Activated T-helper 1 cell treated with anti-CD3 and anti-CD28 coated beads, Interleukin-12 subunit alpha, Interleukin-12 subunit beta, Interleukin-2, Interleukin-4 antibody, amounts not matched to agents 30 ng/mL and 10 ng/mL and 1 ng/mL, durations not matched to agents 14 hours and 24 hours and 36 hours (primary cell): ENCODE measurements around the gene RPE. TPM values are rescaled to one million over a fixed set of nuclear protein-coding genes. Genes with fewer than 3 reads are reported as not detected.

ENCODE experiments used
- DNase-seq: peaks from one replicate; pipeline ENCODE4 v3.0.0; 2021; ENCODE audit warnings: low spot score
- H3K27ac Mint-ChIP-seq: one replicate; pipeline ENCODE4 v1.8.0; 2021; ENCODE audit warnings: mild to moderate bottlenecking, mixed read lengths
- H3K27me3 Mint-ChIP-seq: one replicate; pipeline ENCODE4 v1.8.0; 2022; ENCODE audit warnings: mild to moderate bottlenecking, moderate library complexity, mixed read lengths; ENCODE audit not compliant: insufficient read depth
- H3K36me3 Mint-ChIP-seq: one replicate; pipeline ENCODE4 v1.8.0; 2021; ENCODE audit warnings: low read depth, mixed read lengths
- H3K4me1 Mint-ChIP-seq: one replicate; pipeline ENCODE4 v1.8.0; 2021; ENCODE audit warnings: low read depth, mixed read lengths
- H3K4me3 Mint-ChIP-seq: one replicate; pipeline ENCODE4 v1.8.0; 2021; ENCODE audit warnings: mild to moderate bottlenecking, moderate library complexity, mixed read lengths
- H3K9me3 Mint-ChIP-seq: one replicate; pipeline ENCODE4 v1.8.0; 2021; ENCODE audit warnings: mixed read lengths
- intact Hi-C: fragments of 100-400 bp; cut with micrococcal nuclease; formaldehyde crosslinking; loops from one replicate; pipeline ENCODE4 v1.15.1; 2024
- total RNA-seq: library from RNA; stranded (reverse); gene quantifications from 2 replicates; pipeline ENCODE4 v1.2.3, GENCODE V29; 2022

Gene RPE
- total RNA-seq, 1 donor from 2014 or later, result 56.8 TPM

- no peak overlapping the region for H3K4me3 Mint-ChIP-seq
- H3K4me1 Mint-ChIP-seq, result peaks cover 32% of the 10 kb centered on the region
- peaks cover 41% of the 10 kb centered on the region for H3K36me3 Mint-ChIP-seq
- intact Hi-C loops, result no loop called here
- H3K27ac Mint-ChIP-seq, result no peak overlapping the region
- no peaks in the 10 kb centered on the region for H3K27me3 Mint-ChIP-seq
- no peak for DNase-seq
- H3K9me3 Mint-ChIP-seq, result no peaks in the 10 kb centered on the region
Observed at GRCh38 chr2:210009896-210010295, 7.5 kb downstream of the RPE start.

- H3K36me3 Mint-ChIP-seq, result peaks cover 40% of the 10 kb centered on the region
- no peak for DNase-seq
- intact Hi-C loops, result no loop called here
- no peak overlapping the region for H3K27ac Mint-ChIP-seq
- no peaks in the 10 kb centered on the region for H3K27me3 Mint-ChIP-seq
- no peak overlapping the region for H3K4me3 Mint-ChIP-seq
- no peaks in the 10 kb centered on the region for H3K9me3 Mint-ChIP-seq
- H3K4me1 Mint-ChIP-seq, result no peaks in the 10 kb centered on the region
Observed at GRCh38 chr2:210020138-210020537, 17.7 kb downstream of the RPE start.

DNA sequence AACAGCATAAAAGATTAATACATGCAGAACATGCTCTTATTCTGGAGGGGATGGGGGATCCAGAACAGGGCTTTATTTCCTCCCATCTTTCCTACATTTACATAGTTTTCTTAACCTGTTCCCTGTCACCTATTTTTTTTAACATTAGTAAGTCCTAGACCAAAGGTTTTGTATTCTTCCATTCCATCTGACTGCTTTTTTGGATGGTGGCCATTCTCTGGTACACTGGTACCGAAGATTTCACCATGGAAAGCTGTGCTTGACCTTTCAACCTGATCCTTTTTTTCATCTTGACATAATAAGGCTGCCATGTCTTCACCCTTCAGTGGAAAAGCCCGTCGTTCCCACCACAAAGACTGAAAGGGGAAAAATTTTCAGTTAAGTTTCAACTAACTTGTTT is 20.4 kb downstream of the RPE start:
- intact Hi-C loops, result loop anchor here (1.0 kb wide), 1 partner anchor 7 kb away; no protein-coding TSS in a partner anchor
- no peaks in the 10 kb centered on the region for H3K4me1 Mint-ChIP-seq
- H3K27ac Mint-ChIP-seq, result no peak overlapping the region
- H3K4me3 Mint-ChIP-seq, result no peak overlapping the region
- no peaks in the 10 kb centered on the region for H3K27me3 Mint-ChIP-seq
- no peaks in the 10 kb centered on the region for H3K9me3 Mint-ChIP-seq
- H3K36me3 Mint-ChIP-seq, result peaks cover 22% of the 10 kb centered on the region
- no peak for DNase-seq

DNA sequence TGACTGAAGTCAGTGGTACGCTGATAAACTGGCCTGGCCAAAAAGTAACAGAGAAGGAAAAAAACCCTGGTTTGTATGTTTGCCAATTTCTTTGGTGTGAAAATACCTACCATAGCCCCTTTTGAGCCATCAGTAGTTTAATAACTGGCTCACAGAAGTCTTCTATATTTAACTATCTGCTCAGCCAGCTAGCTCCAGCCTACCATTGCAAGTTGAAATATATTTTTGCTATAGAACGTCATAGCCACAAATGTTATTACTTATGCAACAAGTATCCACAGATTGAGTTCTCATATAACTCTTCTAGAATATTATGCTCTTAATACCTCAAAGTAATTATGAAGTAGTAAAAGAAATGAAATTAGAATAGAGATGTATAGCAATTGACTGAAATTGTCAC is 25.2 kb downstream of the RPE start:
- Mint-ChIP-seq H3K4me1 (no peaks in the 10 kb centered on the region), H3K27ac (no peak overlapping the region), H3K27me3 (no peaks in the 10 kb centered on the region), H3K9me3 (no peaks in the 10 kb centered on the region), H3K4me3 (no peak overlapping the region), H3K36me3 (peaks cover 9% of the 10 kb centered on the region)
- intact Hi-C loops, result no loop called here
- no peak for DNase-seq

- peaks cover 5% of the 10 kb centered on the region for H3K36me3 Mint-ChIP-seq
- no peak for DNase-seq
- no peak overlapping the region for H3K27ac Mint-ChIP-seq
- no peaks in the 10 kb centered on the region for H3K27me3 Mint-ChIP-seq
- H3K4me1 Mint-ChIP-seq, result no peaks in the 10 kb centered on the region
- H3K9me3 Mint-ChIP-seq, result no peaks in the 10 kb centered on the region
- no peak overlapping the region for H3K4me3 Mint-ChIP-seq
- intact Hi-C loops, result no loop called here
Observed at GRCh38 chr2:210028178-210028577, 25.7 kb downstream of the RPE start.

- Mint-ChIP-seq H3K4me3 (no peak overlapping the region), H3K36me3 (peaks cover 3% of the 10 kb centered on the region), H3K27me3 (no peaks in the 10 kb centered on the region), H3K4me1 (no peaks in the 10 kb centered on the region), H3K9me3 (no peaks in the 10 kb centered on the region), H3K27ac (no peak overlapping the region)
- intact Hi-C loops, result no loop called here
- no peak for DNase-seq
Observed at GRCh38 chr2:210034087-210034683, 31.7 kb downstream of the RPE start.

DNA sequence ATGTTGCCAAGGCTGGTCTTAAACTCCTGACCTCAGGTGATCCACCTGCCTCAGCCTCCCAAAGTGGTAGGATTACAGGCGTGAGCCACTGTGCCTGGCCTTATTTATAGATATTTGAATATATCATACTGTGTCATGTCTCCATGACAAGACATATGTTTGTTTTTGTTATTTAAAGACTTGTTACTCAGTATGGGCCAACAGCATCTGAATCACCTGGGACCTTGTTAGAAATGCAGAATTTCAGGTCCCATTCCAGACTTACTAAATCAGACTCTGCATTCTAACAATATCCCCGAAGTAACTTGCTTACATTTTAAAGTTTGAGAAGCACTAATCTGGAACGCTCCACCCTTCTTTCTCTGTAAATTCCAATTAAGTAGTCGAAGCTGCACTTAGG is 33.2 kb downstream of the RPE start:
- H3K4me1 Mint-ChIP-seq, result no peaks in the 10 kb centered on the region
- no peak for DNase-seq
- H3K4me3 Mint-ChIP-seq, result no peak overlapping the region
- intact Hi-C loops, result no loop called here
- H3K27me3 Mint-ChIP-seq, result no peaks in the 10 kb centered on the region
- H3K27ac Mint-ChIP-seq, result no peak overlapping the region
- peaks cover 1% of the 10 kb centered on the region for H3K36me3 Mint-ChIP-seq
- H3K9me3 Mint-ChIP-seq, result no peaks in the 10 kb centered on the region

- no peak overlapping the region for H3K27ac Mint-ChIP-seq
- H3K4me1 Mint-ChIP-seq, result no peaks in the 10 kb centered on the region
- H3K9me3 Mint-ChIP-seq, result no peaks in the 10 kb centered on the region
- DNase-seq, result no peak
- intact Hi-C loops, result no loop called here
- H3K27me3 Mint-ChIP-seq, result no peaks in the 10 kb centered on the region
- peaks cover 1% of the 10 kb centered on the region for H3K36me3 Mint-ChIP-seq
- H3K4me3 Mint-ChIP-seq, result no peak overlapping the region
Observed at GRCh38 chr2:210038078-210038477, 35.6 kb downstream of the RPE start.

DNA sequence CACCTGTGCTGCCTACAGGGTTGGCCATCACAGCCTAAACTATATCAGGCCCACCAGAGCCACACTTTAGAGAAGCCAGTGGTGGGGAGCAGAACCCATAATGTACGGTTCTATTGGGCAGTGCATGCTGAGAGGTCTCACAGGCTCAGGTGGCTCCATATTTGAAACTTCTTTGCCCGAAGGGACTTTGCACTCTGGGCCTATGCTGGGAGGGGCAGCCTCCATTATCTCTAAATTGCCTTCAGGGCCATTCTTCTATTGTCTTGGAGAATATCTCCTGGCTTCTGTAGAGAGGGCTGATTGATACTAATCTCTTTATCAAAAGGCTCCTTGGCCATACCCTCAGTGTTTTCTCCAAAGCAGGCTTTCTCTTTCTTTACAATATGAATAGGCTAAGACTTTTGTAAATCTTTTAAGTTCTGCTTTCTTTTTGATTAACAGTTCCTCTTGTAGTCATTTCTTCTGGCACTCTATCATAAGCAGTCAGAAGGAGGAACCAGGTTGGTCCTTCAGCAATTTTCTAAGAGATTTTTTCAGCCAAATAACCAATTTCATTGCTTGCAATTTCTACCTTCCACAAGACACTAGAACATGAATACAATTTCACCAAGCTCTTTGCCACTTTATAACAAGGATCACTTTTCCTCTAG is 44.5 kb downstream of the RPE start:
- H3K27me3 Mint-ChIP-seq, result no peaks in the 10 kb centered on the region
- no peak for DNase-seq
- no peak overlapping the region for H3K4me3 Mint-ChIP-seq
- intact Hi-C loops, result no loop called here
- H3K4me1 Mint-ChIP-seq, result no peaks in the 10 kb centered on the region
- H3K27ac Mint-ChIP-seq, result no peak overlapping the region
- H3K36me3 Mint-ChIP-seq, result no peaks in the 10 kb centered on the region
- H3K9me3 Mint-ChIP-seq, result no peaks in the 10 kb centered on the region

DNA sequence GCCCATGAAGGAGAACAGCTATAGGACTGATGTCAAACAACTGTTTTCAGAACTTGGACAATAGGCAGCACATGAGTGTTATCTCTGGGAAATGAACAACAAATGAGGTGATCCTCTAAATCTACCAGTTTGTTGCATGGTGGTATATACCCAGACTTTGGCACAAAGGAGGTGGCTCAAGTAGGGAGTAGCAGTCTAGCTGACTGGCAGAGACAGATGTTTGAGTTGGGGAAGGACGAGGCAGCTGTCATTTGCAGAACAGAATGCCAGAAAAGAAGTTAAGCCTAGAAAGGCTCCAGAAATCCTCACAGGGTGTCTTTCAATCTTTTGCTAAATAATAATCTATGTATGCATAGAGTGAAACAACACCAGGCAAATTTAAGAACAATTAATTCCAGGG is 47.4 kb downstream of the RPE start:
- no peaks in the 10 kb centered on the region for H3K36me3 Mint-ChIP-seq
- DNase-seq, result no peak
- H3K27ac Mint-ChIP-seq, result no peak overlapping the region
- intact Hi-C loops, result no loop called here
- no peaks in the 10 kb centered on the region for H3K27me3 Mint-ChIP-seq
- H3K4me1 Mint-ChIP-seq, result no peaks in the 10 kb centered on the region
- H3K9me3 Mint-ChIP-seq, result peaks cover 4% of the 10 kb centered on the region
- H3K4me3 Mint-ChIP-seq, result no peak overlapping the region

DNA sequence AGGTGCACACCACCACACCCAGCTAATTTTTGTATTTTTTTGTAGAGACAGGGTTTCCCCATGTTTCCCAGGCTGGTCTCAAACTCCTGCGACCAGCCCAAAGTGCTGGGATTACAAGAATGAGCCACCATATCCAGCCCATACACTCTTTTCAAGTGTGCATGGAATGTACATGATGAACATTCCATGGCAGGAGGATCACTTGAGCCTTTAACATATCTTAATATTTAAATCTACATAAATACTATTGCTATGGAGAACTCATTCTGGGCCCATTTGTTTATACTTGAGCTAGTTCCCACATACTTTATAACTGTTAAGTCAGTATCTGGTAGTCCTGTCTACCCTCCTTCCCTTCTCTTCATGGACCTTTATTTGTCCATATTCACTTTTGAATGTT is 48.4 kb downstream of the RPE start:
- no peak overlapping the region for H3K27ac Mint-ChIP-seq
- intact Hi-C loops, result no loop called here
- H3K4me1 Mint-ChIP-seq, result no peaks in the 10 kb centered on the region
- no peak overlapping the region for H3K4me3 Mint-ChIP-seq
- H3K27me3 Mint-ChIP-seq, result no peaks in the 10 kb centered on the region
- H3K9me3 Mint-ChIP-seq, result peaks cover 10% of the 10 kb centered on the region
- H3K36me3 Mint-ChIP-seq, result no peaks in the 10 kb centered on the region
- no peak for DNase-seq

DNA sequence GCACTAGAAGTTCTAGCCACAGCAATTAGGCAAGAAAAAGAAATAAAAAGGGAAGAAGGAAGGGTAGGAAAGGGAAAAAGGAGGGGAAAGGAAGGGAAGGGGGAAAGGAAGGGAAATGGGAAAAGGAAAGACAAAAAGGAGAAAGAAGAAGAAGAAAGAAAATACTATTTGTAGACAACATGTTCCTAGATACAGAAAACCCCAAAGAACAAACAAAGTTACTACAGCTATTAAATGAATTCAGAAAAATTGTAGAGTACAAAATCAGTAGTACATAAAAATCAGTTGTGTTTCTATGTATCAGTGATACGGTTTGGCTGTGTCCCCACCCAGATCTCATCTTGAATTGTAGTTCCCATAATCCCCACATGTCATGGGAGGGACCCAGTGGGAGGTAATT is 52.3 kb downstream of the RPE start:
- no peaks in the 10 kb centered on the region for H3K36me3 Mint-ChIP-seq
- intact Hi-C loops, result no loop called here
- no peaks in the 10 kb centered on the region for H3K4me1 Mint-ChIP-seq
- DNase-seq, result no peak
- H3K27ac Mint-ChIP-seq, result no peak overlapping the region
- H3K27me3 Mint-ChIP-seq, result no peaks in the 10 kb centered on the region
- peaks cover 10% of the 10 kb centered on the region for H3K9me3 Mint-ChIP-seq
- H3K4me3 Mint-ChIP-seq, result no peak overlapping the region

- peaks cover 10% of the 10 kb centered on the region for H3K9me3 Mint-ChIP-seq
- no peaks in the 10 kb centered on the region for H3K4me1 Mint-ChIP-seq
- H3K27ac Mint-ChIP-seq, result no peak overlapping the region
- H3K36me3 Mint-ChIP-seq, result no peaks in the 10 kb centered on the region
- intact Hi-C loops, result no loop called here
- no peak overlapping the region for H3K4me3 Mint-ChIP-seq
- no peaks in the 10 kb centered on the region for H3K27me3 Mint-ChIP-seq
- DNase-seq, result no peak
Observed at GRCh38 chr2:210055825-210056224, 53.4 kb downstream of the RPE start.

GRCh38 chr2:210063306-210063705 is 60.9 kb downstream of the RPE start:
- H3K36me3 Mint-ChIP-seq, result no peaks in the 10 kb centered on the region
- H3K9me3 Mint-ChIP-seq, result no peaks in the 10 kb centered on the region
- H3K27me3 Mint-ChIP-seq, result no peaks in the 10 kb centered on the region
- no peaks in the 10 kb centered on the region for H3K4me1 Mint-ChIP-seq
- H3K4me3 Mint-ChIP-seq, result no peak overlapping the region
- intact Hi-C loops, result no loop called here
- no peak overlapping the region for H3K27ac Mint-ChIP-seq
- no peak for DNase-seq
